GM12891 (cell line): ENCODE results near the gene KRTAP5-11.
"Not testable (repeated sequence)": the region's sequence is repeated elsewhere in the genome, so short reads cannot be mapped to it uniquely, and the experiment has no call there.

Experiments
- PAX5 ChIP-seq: IDR thresholded peaks from 2 replicates; pipeline ENCODE4 v1.6.1; 2011; ENCODE audit warnings: low read length, moderate library complexity, mild to moderate bottlenecking; ENCODE audit not compliant: insufficient read depth, severe bottlenecking
- POLR2A ChIP-seq: IDR thresholded peaks from 2 replicates; pipeline ENCODE4 v1.6.1; 2011; ENCODE audit warnings: low read depth, low read length, control low read depth
- POLR2AphosphoS5 ChIP-seq: IDR thresholded peaks from 2 replicates; pipeline ENCODE4 v1.6.1; 2011; ENCODE audit warnings: low read depth, low read length, control low read depth
- POU2F2 ChIP-seq: IDR thresholded peaks from 2 replicates; pipeline ENCODE4 v1.6.1; 2011; ENCODE audit warnings: low read depth, mild to moderate bottlenecking, control low read depth, low read length, moderate library complexity
- SPI1 ChIP-seq: IDR thresholded peaks from 2 replicates; pipeline ENCODE4 v1.6.1; 2011; ENCODE audit warnings: low read depth, low read length, control low read depth
- TAF1 ChIP-seq: IDR thresholded peaks from 2 replicates; pipeline ENCODE4 v1.6.1; 2011; ENCODE audit warnings: low read depth, low read length, control low read depth

- TF ChIP-seq POLR2AphosphoS5, TAF1, POLR2A, POU2F2, SPI1, PAX5: not testable (repeated sequence)
Measured at GRCh38 chr11:71588314-71588713, 5.6 kb upstream of the KRTAP5-11 start.
